Kidney epithelial cell (primary cell): Measurements from ENCODE around the gene NAV1. TPM values are rescaled to one million over a fixed set of nuclear protein-coding genes. Genes with fewer than 3 reads are reported as not detected.

Source experiments
- DNase-seq: peaks from one replicate; pipeline ENCODE4 v3.0.0-alpha.2; 2010; ENCODE audit warnings: low read depth
- H3K27me3 ChIP-seq: 2 replicates; pipeline ENCODE4 v1.6.0; 2011; ENCODE audit warnings: low read length; ENCODE audit not compliant: control insufficient read depth, insufficient read depth
- H3K36me3 ChIP-seq: 2 replicates; pipeline ENCODE4 v1.5.1; 2011; ENCODE audit warnings: low read length; ENCODE audit not compliant: control insufficient read depth, insufficient read depth
- H3K4me3 ChIP-seq: 2 replicates; pipeline ENCODE4 v1.5.1; 2011; ENCODE audit warnings: low read depth, mild to moderate bottlenecking, control low read depth, low read length
- CTCF ChIP-seq: IDR thresholded peaks from 2 replicates; pipeline ENCODE4 v1.5.1; 2011; ENCODE audit warnings: mild to moderate bottlenecking, moderate library complexity, low read length, control low read depth, inconsistent platforms; ENCODE audit not compliant: insufficient read depth, poor library complexity, severe bottlenecking
- total RNA-seq: library from RNA; depleted of rRNA; stranded (reverse); fragments of >200 nt; gene quantifications from 2 replicates; pipeline ENCODE4 v1.2.3, GENCODE V29; 2015

The NAV1 gene
- total RNA-seq, 1 donor from 2014 or later: 37.1 TPM

- Histone ChIP-seq H3K36me3 (no peaks in the 10 kb centered on the region), H3K27me3 (no peaks in the 10 kb centered on the region), H3K4me3 (no peak overlapping the region)
- no peak for TF ChIP-seq CTCF
- DNase-seq: no peak
Observed at GRCh38 chr1:201511396-201511940, 27.5 kb upstream of the NAV1 start.

- Histone ChIP-seq H3K36me3 (no peaks in the 10 kb centered on the region), H3K27me3 (no peaks in the 10 kb centered on the region), H3K4me3 (no peak overlapping the region)
- DNase-seq: no peak
- TF ChIP-seq CTCF: no peak
Observed at GRCh38 chr1:201511941-201512539, 26.9 kb upstream of the NAV1 start.

- no peaks in the 10 kb centered on the region for H3K27me3 ChIP-seq
Observed at GRCh38 chr1:201513498-201514243, 25.3 kb upstream of the NAV1 start.

GRCh38 chr1:201514466-201514865, 24.5 kb upstream of the NAV1 start:
- TF ChIP-seq CTCF: no peak
- H3K27me3 ChIP-seq: no peaks in the 10 kb centered on the region
- H3K36me3 ChIP-seq: no peaks in the 10 kb centered on the region
- no peak overlapping the region for H3K4me3 ChIP-seq
- DNase-seq: no peak

More at GRCh38 chr1:201513498-201514243, 25.3 kb upstream of the NAV1 start:
- no peak for DNase-seq
- no peak for TF ChIP-seq CTCF
- Histone ChIP-seq H3K36me3 (no peaks in the 10 kb centered on the region), H3K4me3 (no peak overlapping the region)

- TF ChIP-seq CTCF: no peak
- no peaks in the 10 kb centered on the region for H3K27me3 ChIP-seq
- DNase-seq: no peak
- no peaks in the 10 kb centered on the region for H3K36me3 ChIP-seq
- H3K4me3 ChIP-seq: no peak overlapping the region
Observed at GRCh38 chr1:201515062-201515750, 23.7 kb upstream of the NAV1 start.
